ENCODE measurements around the gene PHF8. TPM values are rescaled to one million over a fixed set of nuclear protein-coding genes. Genes with fewer than 3 reads are reported as not detected.

PHF8 gene
- polyA plus RNA-seq, 3 donors: 10.5 to 20.3 (median 11.9) TPM

- no peak for DNase-seq
- H3K4me3 ChIP-seq (replicated peaks in 1 of 3; ENCODE audit: low read depth in 2 of 3, low read length in 3 of 3): no peak overlapping the region
- H4K20me1 ChIP-seq (ENCODE audit: insufficient read depth, low read length): no peaks in the 10 kb centered on the region
- no CpG with 5 or more reads among the region's 6 CpGs for WGBS (ENCODE audit: insufficient coverage)
- peaks cover 0 to 2% of the 10 kb centered on the region in 2 donors for H3K27me3 ChIP-seq (ENCODE audit: control insufficient read depth in 2 of 2, insufficient read depth in 2 of 2, low read length in 2 of 2)
- peaks cover 2 to 4% of the 10 kb centered on the region in 2 donors for H3K36me3 Mint-ChIP-seq
- H3K4me1 Mint-ChIP-seq: no peaks in the 10 kb centered on the region
- no peaks in the 10 kb centered on the region for H3K9me3 ChIP-seq (replicated peaks in 1 of 2; ENCODE audit: control insufficient read depth in 1 of 2, insufficient read depth in 1 of 2, low read length in 2 of 2)
- no peaks in the 10 kb centered on the region for H3K36me3 ChIP-seq (replicated peaks in 1 of 2; ENCODE audit: control insufficient read depth in 1 of 2, insufficient read depth in 2 of 2, low read length in 2 of 2)
- no peaks in the 10 kb centered on the region for H3K79me2 ChIP-seq (ENCODE audit: insufficient read depth, low read length)
- no peaks in the 10 kb centered on the region for H3K27me3 Mint-ChIP-seq (ENCODE audit: low read depth in 3 of 3)
- TF ChIP-seq CTCF (IDR thresholded peaks at IDR 0.05): no peak
- no peaks in the 10 kb centered on the region for H3K4me1 ChIP-seq (ENCODE audit: control insufficient read depth in 1 of 2, insufficient read depth in 2 of 2, low read length in 2 of 2)
- H3K9me3 Mint-ChIP-seq: peaks cover 0 to 3% (median 0%) of the 10 kb centered on the region in 7 donors
- H3K27ac Mint-ChIP-seq: no peak overlapping the region
- intact Hi-C loops (cut with micrococcal nuclease): no loop called here
- no peak overlapping the region for H3K9ac ChIP-seq (ENCODE audit: insufficient read depth, low read length, poor library complexity, severe bottlenecking)
- H3K4me3 Mint-ChIP-seq: no peak overlapping the region
- H3K4me2 ChIP-seq (replicated peaks; ENCODE audit: extremely low read depth, low read length, poor library complexity, severe bottlenecking): no peak overlapping the region
- no peak overlapping the region for H3K27ac ChIP-seq (ENCODE audit: low read depth in 1 of 2, low read length in 2 of 2)
- no peak overlapping the region for H2AFZ ChIP-seq (ENCODE audit: insufficient read depth, low read depth, low read length, poor library complexity, severe bottlenecking)
Observed at GRCh38 chrX:54074826-54075225, 30.6 kb upstream of the PHF8 start.

GRCh38 chrX:54067766-54068165, 23.5 kb upstream of the PHF8 start:
- Histone ChIP-seq H3K9ac (ENCODE audit: insufficient read depth, low read length, poor library complexity, severe bottlenecking) (no peak overlapping the region), H3K36me3 (replicated peaks in 1 of 2; ENCODE audit: control insufficient read depth in 1 of 2, insufficient read depth in 2 of 2, low read length in 2 of 2) (no peaks in the 10 kb centered on the region), H3K4me3 (replicated peaks in 1 of 3; ENCODE audit: low read depth in 2 of 3, low read length in 3 of 3) (no peak overlapping the region), H3K27ac (ENCODE audit: low read depth in 1 of 2, low read length in 2 of 2) (no peak overlapping the region), H3K79me2 (ENCODE audit: insufficient read depth, low read length) (no peaks in the 10 kb centered on the region), H3K4me1 (ENCODE audit: control insufficient read depth in 1 of 2, insufficient read depth in 2 of 2, low read length in 2 of 2) (no peaks in the 10 kb centered on the region), H3K4me2 (replicated peaks; ENCODE audit: extremely low read depth, low read length, poor library complexity, severe bottlenecking) (no peak overlapping the region), H3K9me3 (replicated peaks in 1 of 2; ENCODE audit: control insufficient read depth in 1 of 2, insufficient read depth in 1 of 2, low read length in 2 of 2) (no peaks in the 10 kb centered on the region), H4K20me1 (ENCODE audit: insufficient read depth, low read length) (no peaks in the 10 kb centered on the region), H3K27me3 (ENCODE audit: control insufficient read depth in 2 of 2, insufficient read depth in 2 of 2, low read length in 2 of 2) (peaks cover 0 to 2% of the 10 kb centered on the region in 2 donors), H2AFZ (ENCODE audit: insufficient read depth, low read depth, low read length, poor library complexity, severe bottlenecking) (no peak overlapping the region)
- H3K27me3 Mint-ChIP-seq (ENCODE audit: low read depth in 3 of 3): peaks cover 0 to 2% (median 0%) of the 10 kb centered on the region in 3 donors
- WGBS (ENCODE audit: insufficient coverage): no CpG with 5 or more reads among the region's 2 CpGs
- H3K4me1 Mint-ChIP-seq: peaks cover 4% of the 10 kb centered on the region
- intact Hi-C loops (cut with micrococcal nuclease): no loop called here
- no peak overlapping the region for H3K27ac Mint-ChIP-seq
- H3K4me3 Mint-ChIP-seq: no peak overlapping the region
- H3K36me3 Mint-ChIP-seq: no peaks in the 10 kb centered on the region
- peaks cover 0 to 7% (median 0%) of the 10 kb centered on the region in 7 donors for H3K9me3 Mint-ChIP-seq
- TF ChIP-seq CTCF (IDR thresholded peaks at IDR 0.05): no peak
- no peak for DNase-seq

Measured in CD14-positive monocyte (primary cell).